AG04450 (cell line): ENCODE data around the gene CARMIL1. TPM values are rescaled to one million over a fixed set of nuclear protein-coding genes. Genes with fewer than 3 reads are reported as not detected.

Experiments
- CTCF ChIA-PET: fragments of 300-600, 350-600 bp; formaldehyde crosslinking; extraction: SDS; loops from one replicate; lab custom pipeline; 2022; ENCODE audit warnings: antibody characterized with exemption, inconsistent platforms; lab: Charles Lee
- POLR2A ChIA-PET: fragments of 350-600 bp; formaldehyde crosslinking; extraction: SDS; loops from one replicate; lab custom pipeline; 2021; ENCODE audit warnings: antibody characterized with exemption, inconsistent platforms; lab: Yijun Ruan, JAX
- DNase-seq: peaks from one replicate; pipeline ENCODE4 v3.0.0-alpha.2; 2011; ENCODE audit warnings: low read depth, low spot score
- H3K27ac ChIP-seq: one replicate; pipeline ENCODE4 v1.5.1; 2012; ENCODE audit warnings: low read depth, low read length, control low read depth
- H3K27me3 ChIP-seq: one replicate; pipeline ENCODE4 v1.6.0; 2012; ENCODE audit warnings: low read length; ENCODE audit not compliant: control insufficient read depth, insufficient read depth
- H3K4me3 ChIP-seq: 2 replicates; pipeline ENCODE4 v1.5.1; 2011; ENCODE audit warnings: mild to moderate bottlenecking, low read depth, low read length, control low read depth
- H3K9me3 ChIP-seq: 2 replicates; pipeline ENCODE4 v1.5.1; 2012; ENCODE audit warnings: low read length; ENCODE audit not compliant: control insufficient read depth, insufficient read depth
- polyA plus RNA-seq: library from polyadenylated mRNA; depleted of rRNA; stranded (reverse); fragments of >200 nt; gene quantifications from 2 replicates; pipeline ENCODE4 v1.2.3, GENCODE V29; 2011
- TF ChIP-seq, protein P1 (sequence below): IDR thresholded peaks from 2 replicates; pipeline ENCODE4 v1.5.1; 2011; ENCODE audit warnings: low read depth, low read length, control low read depth, inconsistent platforms

The CARMIL1 gene
- polyA plus RNA-seq, 1 experiment: 0.55 TPM

DNA sequence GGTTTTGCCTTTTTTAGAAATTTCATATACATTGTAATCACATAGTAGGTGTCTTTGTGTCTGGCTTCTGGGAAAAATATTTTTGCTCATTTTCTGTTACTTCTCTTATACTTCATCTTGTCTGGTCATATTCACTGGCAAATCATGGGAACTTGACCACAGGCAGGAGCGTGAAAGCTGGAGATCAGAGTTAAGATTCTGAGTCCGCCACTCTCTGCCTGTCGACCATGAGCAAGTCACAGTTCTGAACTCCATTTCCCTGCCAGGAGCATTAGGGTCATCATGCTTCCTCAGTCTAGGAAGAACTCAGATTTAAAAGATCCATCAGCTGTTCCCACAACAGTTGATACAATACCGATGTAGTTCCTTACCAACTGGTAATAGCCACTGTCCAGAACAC is 360.5 kb downstream of the CARMIL1 start:
- Histone ChIP-seq H3K27me3 (no peaks in the 10 kb centered on the region), H3K27ac (no peak overlapping the region), H3K9me3 (no peaks in the 10 kb centered on the region), H3K4me3 (no peak overlapping the region)
- no peak for DNase-seq
- TF ChIP-seq, protein P1, sequence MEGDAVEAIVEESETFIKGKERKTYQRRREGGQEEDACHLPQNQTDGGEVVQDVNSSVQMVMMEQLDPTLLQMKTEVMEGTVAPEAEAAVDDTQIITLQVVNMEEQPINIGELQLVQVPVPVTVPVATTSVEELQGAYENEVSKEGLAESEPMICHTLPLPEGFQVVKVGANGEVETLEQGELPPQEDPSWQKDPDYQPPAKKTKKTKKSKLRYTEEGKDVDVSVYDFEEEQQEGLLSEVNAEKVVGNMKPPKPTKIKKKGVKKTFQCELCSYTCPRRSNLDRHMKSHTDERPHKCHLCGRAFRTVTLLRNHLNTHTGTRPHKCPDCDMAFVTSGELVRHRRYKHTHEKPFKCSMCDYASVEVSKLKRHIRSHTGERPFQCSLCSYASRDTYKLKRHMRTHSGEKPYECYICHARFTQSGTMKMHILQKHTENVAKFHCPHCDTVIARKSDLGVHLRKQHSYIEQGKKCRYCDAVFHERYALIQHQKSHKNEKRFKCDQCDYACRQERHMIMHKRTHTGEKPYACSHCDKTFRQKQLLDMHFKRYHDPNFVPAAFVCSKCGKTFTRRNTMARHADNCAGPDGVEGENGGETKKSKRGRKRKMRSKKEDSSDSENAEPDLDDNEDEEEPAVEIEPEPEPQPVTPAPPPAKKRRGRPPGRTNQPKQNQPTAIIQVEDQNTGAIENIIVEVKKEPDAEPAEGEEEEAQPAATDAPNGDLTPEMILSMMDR: no peak
- CTCF ChIA-PET: no interaction called here
- POLR2A ChIA-PET: no interaction called here

DNA sequence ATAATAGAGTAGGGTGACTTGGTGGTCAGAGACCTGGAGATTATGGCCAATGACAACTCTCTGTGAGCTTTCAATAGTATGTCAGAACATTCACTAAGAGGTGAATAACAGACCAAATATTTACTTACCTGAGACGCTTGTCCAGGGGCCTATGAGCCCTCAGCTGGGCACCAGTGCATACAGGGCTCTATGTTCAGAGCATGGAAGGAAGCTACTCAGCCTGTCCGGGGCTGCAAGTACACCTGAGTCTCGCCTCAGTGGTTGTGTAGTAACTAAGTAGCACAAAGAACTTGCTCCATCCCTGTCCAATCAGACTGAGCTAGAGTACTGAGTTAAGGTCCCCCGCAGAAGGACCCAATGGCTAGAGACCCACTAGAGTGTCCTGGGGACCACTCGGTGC is 361.3 kb downstream of the CARMIL1 start:
- H3K4me3 ChIP-seq: no peak overlapping the region
- ChIA-PET POLR2A (no interaction called here), CTCF (no interaction called here)
- TF ChIP-seq, protein P1: no peak
- H3K9me3 ChIP-seq: no peaks in the 10 kb centered on the region
- no peak overlapping the region for H3K27ac ChIP-seq
- no peaks in the 10 kb centered on the region for H3K27me3 ChIP-seq
- DNase-seq: no peak

DNA sequence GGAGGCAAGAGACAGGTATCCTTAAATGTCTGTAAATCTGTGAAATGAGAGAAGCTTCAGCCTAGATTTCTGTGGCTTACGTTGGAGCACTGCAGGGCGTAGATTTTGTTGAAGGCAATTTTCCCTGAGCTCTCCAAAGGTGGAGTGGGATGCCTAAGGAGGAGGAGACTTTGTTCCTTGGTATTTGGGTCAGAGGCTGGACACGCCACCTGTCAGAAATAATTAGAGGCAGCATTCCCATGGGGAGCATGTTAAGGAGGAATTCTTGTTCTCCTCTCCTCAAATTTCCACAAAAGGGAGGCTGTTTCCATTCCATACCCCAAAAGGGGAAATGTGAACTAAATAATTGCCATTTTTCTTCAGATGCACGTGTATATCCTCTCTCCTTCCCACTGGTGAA is 361.7 kb downstream of the CARMIL1 start:
- CTCF ChIA-PET: no interaction called here
- no peak for DNase-seq
- H3K9me3 ChIP-seq: no peaks in the 10 kb centered on the region
- TF ChIP-seq, protein P1: no peak
- H3K27me3 ChIP-seq: no peaks in the 10 kb centered on the region
- no peak overlapping the region for H3K4me3 ChIP-seq
- POLR2A ChIA-PET: interaction anchor here (0.6 kb wide), 1 partner anchor 8 kb away, joined by 5 read pairs; no protein-coding TSS in a partner anchor
- no peak overlapping the region for H3K27ac ChIP-seq

DNA sequence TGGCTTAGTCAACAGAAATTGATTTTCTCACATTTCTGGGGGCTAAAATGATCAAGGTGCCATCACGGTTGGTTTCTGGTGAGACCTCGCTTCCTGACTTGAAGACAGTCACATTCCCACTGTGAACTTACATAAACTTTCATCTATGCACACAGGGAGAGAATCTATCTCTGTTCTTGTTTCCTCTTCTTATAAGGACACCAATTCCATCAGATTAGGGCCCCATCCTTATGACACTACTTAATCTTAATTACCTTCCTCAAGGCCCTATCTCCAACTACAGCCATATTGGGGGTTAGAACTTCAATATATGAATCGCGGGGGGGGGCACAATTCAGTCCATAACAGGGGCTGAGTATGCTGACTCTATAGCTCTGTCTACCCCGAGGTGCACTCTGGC is 362.2 kb downstream of the CARMIL1 start:
- no peaks in the 10 kb centered on the region for H3K27me3 ChIP-seq
- ChIA-PET CTCF (no interaction called here), POLR2A (interaction anchor here (0.6 kb wide), 1 partner anchor 9 kb away, joined by 5 read pairs; no protein-coding TSS in a partner anchor)
- H3K4me3 ChIP-seq: no peak overlapping the region
- no peak for DNase-seq
- TF ChIP-seq, protein P1: no peak
- no peak overlapping the region for H3K27ac ChIP-seq
- H3K9me3 ChIP-seq: no peaks in the 10 kb centered on the region

DNA sequence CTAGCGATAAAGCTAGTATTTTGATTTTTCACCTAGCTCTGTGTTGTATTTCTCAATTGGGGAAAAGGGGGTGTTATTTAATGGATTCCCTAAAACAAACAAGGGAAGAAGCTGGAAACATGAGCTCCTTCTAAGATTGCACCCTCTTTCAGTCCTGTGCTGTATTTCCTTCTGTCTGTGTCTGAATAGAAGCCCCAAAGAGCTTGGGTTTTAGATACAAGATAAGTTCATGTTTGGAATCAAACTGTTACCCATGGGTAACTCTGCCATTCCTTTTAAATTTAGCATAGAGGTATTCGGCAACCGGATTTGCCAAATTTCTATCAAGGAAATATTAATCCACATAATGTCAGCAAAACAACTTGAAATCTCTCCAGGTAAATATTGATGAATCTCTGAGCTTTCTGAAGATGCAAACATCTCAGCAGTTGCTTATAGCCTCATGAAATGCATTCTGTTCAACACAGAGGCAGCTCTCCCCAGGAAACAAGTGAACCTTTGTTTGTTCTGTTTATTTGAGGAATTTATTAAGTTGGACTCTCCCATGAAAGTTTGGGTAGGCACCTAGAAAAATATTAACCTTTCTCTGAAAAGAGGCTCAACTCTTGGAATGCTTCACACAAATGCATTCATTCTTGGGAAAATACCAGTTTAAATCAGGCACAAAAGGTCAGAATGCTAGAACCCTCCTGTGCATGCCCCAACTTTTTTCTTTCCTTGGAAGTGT is 362.9 kb downstream of the CARMIL1 start:
- TF ChIP-seq, protein P1: no peak
- Histone ChIP-seq H3K9me3 (no peaks in the 10 kb centered on the region), H3K27me3 (no peaks in the 10 kb centered on the region), H3K27ac (no peak overlapping the region), H3K4me3 (no peak overlapping the region)
- no peak for DNase-seq
- ChIA-PET CTCF (no interaction called here), POLR2A (no interaction called here)
